Panc1 (cell line): ENCODE measurements around the gene PPDPF. TPM values are rescaled to one million over a fixed set of nuclear protein-coding genes. Genes with fewer than 3 reads are reported as not detected.
"Not testable (repeated sequence)": the region's sequence is repeated elsewhere in the genome, so short reads cannot be mapped to it uniquely, and the experiment has no call there.

Experiments
- ATAC-seq: fragments of 200-7000 bp; cut with Tn5 transposase; 2 replicates; pipeline ENCODE4 v1.9.1; 2020; ENCODE audit warnings: mild to moderate bottlenecking, moderate library complexity
- BruUV-seq: library from RNA; stranded (reverse); fragments of 400-500 nt; replicated peaks from 2 replicates; lab custom pipeline; 2021; lab: Mats Ljungman, UMichigan
- CTCF ChIA-PET: fragments of 300-600 bp; sonication (Branson Sonifier 250); formaldehyde crosslinking; loops from one replicate; lab custom pipeline; 2022; ENCODE audit warnings: antibody characterized with exemption; lab: Charles Lee
- POLR2A ChIA-PET: fragments of 300-600 bp; sonication (Branson Sonifier 250); formaldehyde crosslinking; loops from one replicate; lab custom pipeline; 2022; ENCODE audit warnings: antibody characterized with exemption; lab: Charles Lee
- DNase-seq: peaks from one replicate; pipeline ENCODE4 v3.0.0-alpha.2; 2010; ENCODE audit warnings: low read depth, low spot score
- H3K27ac ChIP-seq: 2 replicates; pipeline ENCODE4 v1.5.1; 2011; ENCODE audit warnings: mild to moderate bottlenecking, low read length, inconsistent platforms
- H3K27me3 ChIP-seq: fragments of 200-500 bp; sonication (Bioruptor generic); 2 replicates; pipeline ENCODE4 v1.6.0; 2014; ENCODE audit warnings: low read length, inconsistent platforms; ENCODE audit not compliant: control insufficient read depth, insufficient read depth
- H3K36me3 ChIP-seq: fragments of 200-500 bp; sonication (Bioruptor generic); 2 replicates; pipeline ENCODE4 v1.5.1; 2014; ENCODE audit warnings: inconsistent platforms, mild to moderate bottlenecking, low read length, moderate library complexity; ENCODE audit not compliant: control insufficient read depth, insufficient read depth
- H3K4me1 ChIP-seq: 2 replicates; pipeline ENCODE4 v1.5.1; 2011; ENCODE audit warnings: inconsistent platforms, mild to moderate bottlenecking, low read length, moderate library complexity; ENCODE audit not compliant: control insufficient read depth, insufficient read depth
- H3K4me3 ChIP-seq, 2 experiments: 2 replicates each; pipeline ENCODE4 v1.5.1; 2011 to 2012; ENCODE audit warnings: low read depth in 2 of 2, low read length in 2 of 2, mild to moderate bottlenecking in 2 of 2, inconsistent platforms in 1 of 2, moderate library complexity in 1 of 2
- H3K9me3 ChIP-seq: fragments of 200-500 bp; sonication (Bioruptor generic); 2 replicates; pipeline ENCODE4 v1.5.1; 2014; ENCODE audit warnings: low read depth, mild to moderate bottlenecking, inconsistent platforms, low read length, moderate library complexity; ENCODE audit not compliant: control insufficient read depth, insufficient read depth
- CTCF ChIP-seq: fragments of 450-650 bp; IDR thresholded peaks from 2 replicates; pipeline ENCODE4 v1.5.1; 2017; ENCODE audit warnings: mild to moderate bottlenecking
- POLR2AphosphoS5 ChIP-seq: IDR thresholded peaks from 2 replicates; pipeline ENCODE4 v1.6.1; 2012; ENCODE audit warnings: mild to moderate bottlenecking, low read depth, low read length, moderate library complexity
- REST ChIP-seq, 2 experiments: IDR thresholded peaks; 2 replicates each; pipeline ENCODE4 v1.6.1; 2011 to 2012; ENCODE audit warnings: low read depth in 2 of 2, control low read depth in 1 of 2, low read length in 1 of 2, mild to moderate bottlenecking in 1 of 2, moderate library complexity in 1 of 2; ENCODE audit not compliant: insufficient read depth in 1 of 2
- SIN3A ChIP-seq: IDR thresholded peaks from 2 replicates; pipeline ENCODE4 v1.6.1; 2012; ENCODE audit warnings: low read depth, mild to moderate bottlenecking, low read length, moderate library complexity, borderline replicate concordance; ENCODE audit not compliant: insufficient read depth
- TCF7L2 ChIP-seq: IDR thresholded peaks from 2 replicates; pipeline ENCODE4 v1.6.1; 2011; ENCODE audit warnings: mild to moderate bottlenecking, low read depth, low read length, inconsistent platforms
- in situ Hi-C: cut with HindIII; loops from 2 replicates; pipeline ENCODE4 v1.10.0; 2016; ENCODE audit warnings: low sequenced_read_pairs, low pct_unique_long_range_greater_than_20kb
- intact Hi-C: fragments of 100-400 bp; cut with micrococcal nuclease; formaldehyde crosslinking; loops from one replicate; pipeline ENCODE4 v1.10.0; 2022; ENCODE audit not compliant: unreplicated experiment
- total RNA-seq: library from RNA; stranded (reverse); gene quantifications from one replicate; pipeline ENCODE4 v1.2.1, GENCODE V29; 2021; ENCODE audit not compliant: unreplicated experiment

PPDPF gene
- total RNA-seq, 1 experiment from 2014 or later: 241 TPM

- ChIA-PET POLR2A (interaction anchor here (0.6 kb wide), 1 partner anchor 194 kb away, joined by 3 read pairs; no protein-coding TSS in a partner anchor), CTCF (interaction anchor here (0.6 kb wide), 1 partner anchor 298 kb away, joined by 12 read pairs; no protein-coding TSS in a partner anchor)
- no peaks in the 10 kb centered on the region for H3K9me3 ChIP-seq
- H3K36me3 ChIP-seq: peaks cover 3% of the 10 kb centered on the region; the same call in 1 of the 2 replicates
- H3K27me3 ChIP-seq: no peaks in the 10 kb centered on the region
- peaks cover 5% of the 10 kb centered on the region for H3K4me1 ChIP-seq
- intact Hi-C loops (no loop called here), in situ Hi-C loops (no loop called here)
- no peak overlapping the region for H3K27ac ChIP-seq
- ATAC-seq: no peak
- BruUV-seq: no TSS peak
- no peak for DNase-seq
- TF ChIP-seq POLR2AphosphoS5 (no peak), CTCF (no peak)
- H3K4me3 ChIP-seq: no peak overlapping the region
Measured at GRCh38 chr20:63568986-63569949, 48.7 kb downstream of the PPDPF start.

GRCh38 chr20:63570281-63571086 is 49.9 kb downstream of the PPDPF start:
- no peak for ATAC-seq
- Histone ChIP-seq H3K9me3 (no peaks in the 10 kb centered on the region), H3K36me3 (peaks cover 3% of the 10 kb centered on the region; the same call in 1 of the 2 replicates), H3K27ac (no peak overlapping the region), H3K27me3 (no peaks in the 10 kb centered on the region), H3K4me1 (peaks cover 14% of the 10 kb centered on the region), H3K4me3 (no peak overlapping the region)
- ChIA-PET POLR2A (interaction anchor here (0.8 kb wide), 1 partner anchor 10 kb away, joined by 9 read pairs; no protein-coding TSS in a partner anchor), CTCF (no interaction called here)
- intact Hi-C loops (no loop called here), in situ Hi-C loops (no loop called here)
- BruUV-seq: no TSS peak
- TF ChIP-seq POLR2AphosphoS5 (no peak), TCF7L2 (no peak), REST (IDR thresholded peaks at IDR 0.05; ENCODE audit: insufficient read depth in 1 of 2, low read depth in 2 of 2, low read length in 1 of 2) (no peak), SIN3A (no peak), CTCF (no peak)
- no peak for DNase-seq

- H3K27me3 ChIP-seq, DNase-seq, CTCF ChIA-PET, intact Hi-C loops, POLR2A ChIA-PET, H3K36me3 ChIP-seq, H3K4me3 ChIP-seq, H3K27ac ChIP-seq, H3K9me3 ChIP-seq, in situ Hi-C loops, ATAC-seq, BruUV-seq: not testable (repeated sequence)
- peaks cover 14% of the 10 kb centered on the region for H3K4me1 ChIP-seq
Measured at GRCh38 chr20:63571087-63571478, 50.5 kb downstream of the PPDPF start.
